Endothelial cell of umbilical vein (primary cell): ENCODE data around the gene LSMEM2. TPM values are rescaled to one million over a fixed set of nuclear protein-coding genes. Genes with fewer than 3 reads are reported as not detected.

Experiments used
- BruUV-seq: library from RNA; stranded (reverse); fragments of 400-500 nt; replicated peaks from 2 replicates; lab custom pipeline; 2021; lab: Mats Ljungman, UMichigan
- CTCF ChIA-PET: fragments of 300-600, 350-600 bp; sonication (Branson Sonifier 250); formaldehyde crosslinking; loops from one replicate; lab custom pipeline; 2021; ENCODE audit warnings: antibody characterized with exemption, inconsistent platforms; lab: Charles Lee
- POLR2A ChIA-PET: fragments of 300-600, 350-600 bp; sonication (Branson Sonifier 250); formaldehyde crosslinking; loops from one replicate; lab custom pipeline; 2021; ENCODE audit warnings: antibody characterized with exemption, inconsistent platforms; lab: Charles Lee
- DNase-seq: peaks from one replicate; pipeline ENCODE4 v3.0.0-alpha.2; 2011; ENCODE audit warnings: low read depth, low spot score
- FAIRE-seq: peaks from 2 replicates; lab custom pipeline; 2011; peaks lifted over from hg19 to GRCh38; lab: Jason Lieb, UNC
- H2AFZ ChIP-seq: 2 replicates; pipeline ENCODE4 v1.6.0; 2012; ENCODE audit warnings: low read depth, low read length, control low read depth, inconsistent platforms
- H3K27ac ChIP-seq: 2 replicates; pipeline ENCODE4 v1.5.1; 2011; ENCODE audit warnings: low read depth, mild to moderate bottlenecking, control low read depth, low read length, moderate library complexity; ENCODE audit not compliant: insufficient read depth
- H3K27me3 ChIP-seq, 2 experiments: 2 replicates each; pipeline versions ENCODE4 v1.6.0 to v1.6.1; 2011; ENCODE audit warnings: low read length in 2 of 2, mixed read lengths in 1 of 2; ENCODE audit not compliant: control insufficient read depth in 2 of 2, insufficient read depth in 2 of 2
- H3K36me3 ChIP-seq, 2 experiments: 2 replicates in 1 of 2; 3 replicates in 1 of 2; pipeline ENCODE4 v1.5.1; 2011; ENCODE audit warnings: low read length in 2 of 2, mild to moderate bottlenecking in 1 of 2, moderate library complexity in 1 of 2; ENCODE audit not compliant: control insufficient read depth in 2 of 2, insufficient read depth in 2 of 2; ENCODE audit errors: extremely low read depth in 1 of 2
- H3K4me1 ChIP-seq: 3 replicates; pipeline ENCODE4 v1.5.1; 2011; ENCODE audit warnings: mild to moderate bottlenecking, low read length; ENCODE audit not compliant: control insufficient read depth, insufficient read depth; ENCODE audit errors: extremely low read depth
- H3K4me2 ChIP-seq: 2 replicates; pipeline ENCODE4 v1.6.1; 2011; ENCODE audit warnings: low read length, control low read depth, mixed read lengths; ENCODE audit not compliant: insufficient read depth
- H3K4me3 ChIP-seq, 3 experiments: fragments of 200-600 bp in 1 of 3; sonication (generic), shearing (Covaris generic) in 1 of 3; replicated peaks in 1 of 3; 2 replicates each; pipeline ENCODE4 v1.5.1; 2011 to 2016; ENCODE audit warnings: control low read depth in 3 of 3, low read length in 3 of 3, mild to moderate bottlenecking in 2 of 3, inconsistent platforms in 1 of 3, low read depth in 1 of 3, moderate library complexity in 1 of 3; ENCODE audit not compliant: insufficient read depth in 1 of 3
- H3K79me2 ChIP-seq: 2 replicates; pipeline ENCODE4 v1.6.0; 2012; ENCODE audit warnings: low read length, inconsistent platforms; ENCODE audit not compliant: control insufficient read depth, insufficient read depth
- H3K9ac ChIP-seq: replicated peaks from 2 replicates; pipeline ENCODE3; 2011; ENCODE audit warnings: low read length, control low read depth; ENCODE audit not compliant: insufficient read depth; ENCODE audit errors: extremely low read depth
- H3K9me1 ChIP-seq: replicated peaks from 3 replicates; pipeline ENCODE4 v1.6.0; 2011; ENCODE audit warnings: mild to moderate bottlenecking, low read length; ENCODE audit not compliant: control insufficient read depth, insufficient read depth; ENCODE audit errors: extremely low read depth
- H3K9me3 ChIP-seq: replicated peaks from 2 replicates; pipeline ENCODE4 v1.5.1; 2012; ENCODE audit warnings: low read length, inconsistent platforms; ENCODE audit not compliant: control insufficient read depth, insufficient read depth
- H4K20me1 ChIP-seq: replicated peaks from 2 replicates; pipeline ENCODE3; 2011; ENCODE audit warnings: mild to moderate bottlenecking, low read length; ENCODE audit not compliant: control insufficient read depth, insufficient read depth; ENCODE audit errors: extremely low read depth
- FOS ChIP-seq: IDR thresholded peaks from 2 replicates; pipeline ENCODE4 v1.6.1; 2011; ENCODE audit warnings: mild to moderate bottlenecking, low read length, moderate library complexity, borderline replicate concordance; ENCODE audit not compliant: insufficient read depth
- JUN ChIP-seq: IDR thresholded peaks from 2 replicates; pipeline ENCODE4 v1.6.1; 2011; ENCODE audit warnings: borderline replicate concordance, low read depth; ENCODE audit not compliant: insufficient read length, insufficient read depth
- MYC ChIP-seq: IDR thresholded peaks from one replicate; pipeline ENCODE4 v1.6.1; 2011; ENCODE audit warnings: mild to moderate bottlenecking, low read depth, low read length
- POLR2A ChIP-seq: IDR thresholded peaks from 2 replicates; pipeline ENCODE4 v1.6.1; 2012; ENCODE audit warnings: low read depth, mild to moderate bottlenecking, control low read depth, low read length
- POLR2AphosphoS5 ChIP-seq: IDR thresholded peaks from 2 replicates; pipeline ENCODE4 v1.6.1; 2012; ENCODE audit warnings: low read depth, mild to moderate bottlenecking, control low read depth, low read length, moderate library complexity; ENCODE audit not compliant: insufficient read depth
- dilution Hi-C: fragments of 300-500 bp; cut with MboI; formaldehyde crosslinking; loops from one replicate; pipeline ENCODE4 v1.15.0; 2019; ENCODE audit warnings: low sequenced_read_pairs; ENCODE audit not compliant: extremely low pct_ligation_motif_present
- intact Hi-C: fragments of 100-400 bp; cut with micrococcal nuclease; formaldehyde crosslinking; loops from one replicate; pipeline ENCODE4 v1.10.0; 2022
- polyA plus RNA-seq, 4 experiments: library from polyadenylated mRNA; depleted of rRNA in 3 of 4; stranded (reverse) in 3 of 4; unstranded in 1 of 4; fragments of >200 nt; gene quantifications; 2 replicates each; pipeline versions ENCODE4 v1.2.1 to v1.2.3, GENCODE V29; 2011 to 2012; ENCODE audit warnings: missing spikeins in 1 of 4
- total RNA-seq: library from RNA; stranded (reverse); gene quantifications from 2 replicates; pipeline ENCODE4 v1.2.3, GENCODE V29; 2021

LSMEM2 gene
- total and polyA plus RNA-seq, 2 donors (not counting 3 experiments of a cell fraction or from before 2014, with no cell fraction given): not detected

GRCh38 chr3:50314816-50315215 lies 35.9 kb downstream of the LSMEM2 start:
- Histone ChIP-seq H3K9me1 (no peaks in the 10 kb centered on the region), H3K79me2 (peaks cover 35% of the 10 kb centered on the region), H3K9ac (no peak overlapping the region), H3K27ac (no peak overlapping the region), H4K20me1 (no peaks in the 10 kb centered on the region), H3K4me1 (peaks cover 36% of the 10 kb centered on the region), H3K36me3 (peaks cover 17 to 43% of the 10 kb centered on the region in 2 experiments), H3K4me3 (no peak overlapping the region), H3K27me3 (no peaks in the 10 kb centered on the region), H2AFZ (no peak overlapping the region), H3K4me2 (no peak overlapping the region), H3K9me3 (no peaks in the 10 kb centered on the region)
- intact Hi-C loops (no loop called here), dilution Hi-C loops (no loop called here)
- TF ChIP-seq POLR2A: peak; percentile 85
- peak; percentile 74 for TF ChIP-seq POLR2AphosphoS5
- no peak for TF ChIP-seq MYC
- BruUV-seq: no TSS peak
- POLR2A ChIA-PET: interaction anchor here (0.6 kb wide), 1 partner anchor 9 kb away, joined by 4 read pairs; no protein-coding TSS in a partner anchor
- DNase-seq (no peak), FAIRE-seq (no peak)
- CTCF ChIA-PET: interaction anchor here (1.8 to 2.2 kb wide), 2 partner anchors 9 to 10 kb away, joined by 5 to 19 read pairs; no protein-coding TSS in a partner anchor

- Histone ChIP-seq H3K4me2 (no peak overlapping the region), H3K4me3 (no peak overlapping the region), H3K4me1 (peaks cover 45% of the 10 kb centered on the region), H3K27me3 (no peaks in the 10 kb centered on the region), H3K9ac (no peak overlapping the region), H3K27ac (no peak overlapping the region), H3K79me2 (peaks cover 49% of the 10 kb centered on the region), H3K9me1 (no peaks in the 10 kb centered on the region), H4K20me1 (no peaks in the 10 kb centered on the region), H3K9me3 (no peaks in the 10 kb centered on the region), H2AFZ (no peak overlapping the region), H3K36me3 (peaks cover 17 to 47% of the 10 kb centered on the region in 2 experiments)
- DNase-seq: peak; percentile 41
- intact Hi-C loops (no loop called here), dilution Hi-C loops (no loop called here)
- BruUV-seq: no TSS peak
- TF ChIP-seq FOS (peak; percentile 33), JUN (no peak)
- FAIRE-seq: peak; percentile 94
- ChIA-PET POLR2A (interaction anchor here (0.7 kb wide), 1 partner anchor 17 kb away, joined by 3 read pairs; the partner anchor contains the start of genes HYAL3 and NAA80), CTCF (interaction anchor here (0.8 to 1.6 kb wide), 2 partner anchors 11 to 17 kb away, joined by 4 to 6 read pairs; partner anchors contain the start of genes HYAL3 and NAA80)
Measured at GRCh38 chr3:50316657-50317242, 37.9 kb downstream of the LSMEM2 start.
